ENCODE data around the gene TNFSF4.

TNFSF4 gene

DNA sequence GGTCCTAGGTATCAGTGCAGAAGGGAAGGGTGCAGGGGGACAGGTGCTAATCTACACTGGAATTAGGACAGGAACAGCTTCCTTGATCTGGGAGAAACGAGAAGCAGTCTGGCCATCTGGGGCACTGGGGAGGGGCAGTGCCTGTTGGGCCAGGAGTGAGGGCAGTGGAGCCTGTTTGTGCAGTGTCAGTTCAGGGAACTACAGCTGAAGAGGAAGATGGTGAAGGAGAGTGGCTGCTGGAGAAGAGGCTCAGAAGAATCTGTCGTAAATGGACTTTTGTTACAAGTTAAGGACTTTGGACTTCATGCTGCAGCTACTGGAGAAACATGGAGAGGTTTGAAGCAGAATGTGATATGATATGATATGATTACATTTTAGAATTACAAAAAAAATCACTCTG is 3.2 kb upstream of the TNFSF4 start:
- no peak for DNase-seq

DNA sequence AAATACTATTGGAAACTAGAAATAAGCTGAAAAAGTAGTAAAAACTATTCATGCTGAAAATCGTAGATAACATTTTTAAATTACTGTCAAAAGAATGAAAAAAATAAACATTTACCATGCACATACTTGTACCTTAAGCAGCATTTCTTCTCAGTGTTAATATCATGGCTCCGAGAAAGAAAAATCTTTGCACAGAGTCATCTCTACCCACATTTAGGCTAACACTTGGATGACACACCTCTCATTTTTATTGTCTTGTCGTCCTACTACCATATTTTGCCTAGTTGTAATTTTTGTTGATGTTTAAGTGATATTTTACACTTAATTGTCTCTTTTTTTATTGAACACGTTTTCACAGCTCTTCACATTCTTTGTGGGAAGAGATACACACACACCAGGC is 1.7 kb upstream of the TNFSF4 start:
- no peak for DNase-seq

DNA sequence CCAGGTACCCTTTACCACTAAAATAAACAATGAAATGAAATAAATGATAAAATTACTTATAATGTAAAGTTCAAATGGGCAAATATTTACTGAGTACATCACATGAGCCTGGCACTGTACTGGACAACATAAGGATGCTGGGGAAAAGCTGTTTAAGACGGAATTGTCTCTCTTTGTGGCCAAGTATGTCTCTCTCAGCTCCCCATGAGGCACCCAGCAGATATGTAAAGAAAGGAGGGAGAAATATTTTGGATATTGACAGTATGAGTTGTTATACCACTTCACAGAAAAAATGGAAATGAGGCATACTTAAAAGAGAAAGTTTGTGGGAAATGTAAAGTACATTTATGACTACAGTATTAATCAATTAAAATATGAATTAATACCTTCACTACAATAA is 1.0 kb upstream of the TNFSF4 start:
- no peak for DNase-seq

DNA sequence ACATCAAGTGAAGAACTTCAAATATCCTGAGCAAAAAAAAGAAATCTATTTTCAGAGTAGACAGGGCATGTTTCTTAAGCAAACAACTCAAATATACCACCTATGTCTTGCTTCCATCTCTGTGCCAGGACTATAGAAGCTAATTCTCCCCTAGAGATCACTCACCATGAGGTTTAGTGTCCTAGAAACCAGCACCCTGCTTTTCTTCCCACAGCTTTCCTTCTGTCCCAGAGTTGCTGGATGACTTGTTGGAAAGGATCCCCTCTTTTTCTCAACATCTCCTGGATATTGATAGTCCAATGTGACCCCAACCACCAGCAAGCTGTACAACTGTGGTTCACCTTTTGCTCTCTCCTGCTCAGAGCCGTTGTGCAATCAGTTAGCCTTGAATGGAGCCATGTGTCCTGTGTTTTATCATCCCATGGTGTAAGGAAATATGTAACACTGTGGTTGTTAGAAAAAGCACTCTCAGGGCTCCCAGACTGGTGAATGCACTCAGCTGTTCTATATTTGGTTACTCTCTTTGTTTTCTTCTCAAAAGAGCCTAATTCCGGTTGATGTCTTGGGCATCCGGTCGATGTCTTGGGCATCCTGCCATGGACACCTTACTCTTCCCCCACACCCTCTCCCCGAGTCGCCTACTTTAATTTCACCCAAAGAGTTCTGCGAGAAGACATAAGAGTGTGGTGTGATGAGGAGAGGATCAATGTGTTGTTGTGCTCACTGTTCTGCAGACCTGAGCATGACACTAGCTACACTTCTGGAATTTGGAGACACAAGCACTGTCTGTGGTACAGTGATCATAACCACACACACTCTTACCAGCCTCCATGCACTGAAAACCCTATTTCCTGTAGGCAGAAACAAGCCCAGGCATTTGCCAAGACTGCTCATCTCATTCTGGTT is 1.7 kb downstream of the TNFSF4 start:
- no peak for DNase-seq

DNA sequence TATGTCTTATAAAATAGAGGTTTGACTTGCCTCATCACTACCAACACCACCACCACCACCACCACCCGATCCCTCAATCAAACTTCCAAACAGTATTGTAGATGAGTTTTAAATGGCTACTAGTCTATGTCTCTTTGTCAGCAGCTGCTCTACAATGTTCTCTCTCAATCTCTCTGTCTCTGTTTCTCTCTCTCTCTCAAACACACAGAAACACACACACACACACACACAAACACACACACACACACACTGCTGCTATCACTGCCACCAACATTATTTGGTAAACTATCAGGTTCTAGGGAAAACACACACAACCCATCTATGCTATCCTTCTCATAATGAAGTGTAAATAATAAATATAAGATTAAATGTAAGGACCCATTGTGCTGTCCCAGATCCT is 2.4 kb downstream of the TNFSF4 start:
- no peak for DNase-seq

DNA sequence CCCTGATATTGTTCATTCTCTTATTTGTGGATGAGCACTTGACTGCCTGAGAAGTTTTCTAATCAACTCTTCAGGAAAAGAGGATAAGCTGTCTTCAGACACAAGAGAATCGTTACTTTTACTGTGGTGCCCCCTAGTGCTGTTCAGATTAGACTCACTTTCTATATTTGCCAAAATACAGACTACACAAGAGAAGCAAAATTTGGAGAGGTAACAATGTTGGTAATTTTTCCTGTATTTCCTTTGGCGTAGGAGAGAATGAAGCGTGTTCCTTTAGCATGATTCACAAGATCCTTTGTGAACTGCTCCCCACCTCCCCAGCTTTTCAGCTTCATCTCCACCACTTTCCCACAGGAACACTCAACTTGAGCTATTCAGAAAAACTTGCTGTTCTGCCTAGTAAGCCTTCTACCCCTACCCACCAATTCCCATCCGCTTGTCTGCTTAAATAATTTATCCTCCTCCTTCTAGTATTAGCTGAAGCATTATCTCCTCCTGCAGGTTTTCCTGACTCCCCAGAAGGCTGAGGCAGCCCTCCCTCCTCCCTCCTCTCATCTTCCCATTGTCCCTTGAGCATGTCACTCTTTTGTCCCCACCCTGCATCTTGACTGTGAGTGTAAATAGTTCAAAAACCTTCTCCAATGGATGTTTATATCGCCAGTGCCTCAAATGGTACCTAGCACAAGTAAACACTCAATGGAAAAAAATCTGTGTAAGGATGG is 4.5 kb downstream of the TNFSF4 start:
- no peak for DNase-seq

DNA sequence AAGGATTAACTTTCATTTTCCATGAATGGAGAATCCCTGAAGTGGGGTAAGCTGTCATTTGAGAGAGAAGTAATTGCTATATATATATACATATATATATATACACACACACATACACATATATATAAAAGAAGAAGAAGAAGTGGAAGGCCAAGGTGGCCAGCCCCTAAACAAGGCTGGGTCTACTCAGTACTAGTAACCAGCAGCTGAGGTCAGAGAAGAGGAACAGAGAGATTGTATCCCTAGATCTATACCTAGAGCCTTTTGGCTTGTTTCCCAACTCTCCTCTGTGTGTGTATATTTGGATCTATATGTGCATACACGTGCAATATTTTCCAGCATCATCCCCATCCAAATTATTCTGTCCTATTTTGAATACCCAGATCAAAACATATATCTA is 5.2 kb downstream of the TNFSF4 start:
- DNase-seq = no peak

DNA sequence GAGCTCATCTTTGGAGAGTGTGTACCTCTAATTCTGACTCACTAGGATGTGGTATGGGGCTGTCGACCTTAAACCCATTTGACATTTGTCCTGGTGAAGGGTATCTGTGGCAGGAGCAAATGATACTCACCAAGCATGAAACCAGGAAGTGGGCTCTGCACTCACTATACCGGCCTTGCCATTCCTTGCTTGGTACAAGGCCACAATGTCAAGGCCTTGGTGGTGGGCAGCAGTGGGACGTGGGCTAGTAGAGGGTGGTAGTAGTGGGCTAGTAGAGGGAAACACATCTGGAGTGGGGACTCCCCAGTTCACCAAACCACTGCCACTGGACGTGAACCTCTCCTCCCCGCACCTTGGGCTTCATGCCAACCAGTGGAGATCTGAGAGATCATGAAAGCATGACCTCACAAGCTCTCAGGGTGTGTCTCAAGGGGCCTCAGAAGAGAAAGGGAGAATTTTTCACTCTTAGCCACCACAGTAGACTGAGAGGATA is 11.5 kb downstream of the TNFSF4 start:
- DNase-seq = no peak

DNA sequence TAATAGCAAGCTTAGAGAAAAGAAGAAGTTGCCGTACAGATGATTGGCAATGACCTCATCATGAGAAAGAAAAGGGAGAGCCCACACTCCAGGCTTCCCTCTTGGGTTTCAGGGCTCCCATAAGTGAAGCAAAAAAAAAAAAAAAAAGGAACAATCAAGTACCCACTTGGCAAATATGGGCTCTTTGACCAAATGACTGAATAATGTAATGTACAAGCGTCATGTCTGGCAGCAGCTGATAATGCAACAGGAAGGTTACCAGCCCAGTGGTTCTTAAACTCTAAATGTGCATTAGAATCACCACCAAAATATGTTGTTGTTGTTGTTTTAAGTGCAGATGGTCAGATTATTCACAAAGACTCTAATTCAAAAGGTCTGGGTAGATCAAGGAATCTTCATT is 13.5 kb downstream of the TNFSF4 start:
- no peak for DNase-seq

DNA sequence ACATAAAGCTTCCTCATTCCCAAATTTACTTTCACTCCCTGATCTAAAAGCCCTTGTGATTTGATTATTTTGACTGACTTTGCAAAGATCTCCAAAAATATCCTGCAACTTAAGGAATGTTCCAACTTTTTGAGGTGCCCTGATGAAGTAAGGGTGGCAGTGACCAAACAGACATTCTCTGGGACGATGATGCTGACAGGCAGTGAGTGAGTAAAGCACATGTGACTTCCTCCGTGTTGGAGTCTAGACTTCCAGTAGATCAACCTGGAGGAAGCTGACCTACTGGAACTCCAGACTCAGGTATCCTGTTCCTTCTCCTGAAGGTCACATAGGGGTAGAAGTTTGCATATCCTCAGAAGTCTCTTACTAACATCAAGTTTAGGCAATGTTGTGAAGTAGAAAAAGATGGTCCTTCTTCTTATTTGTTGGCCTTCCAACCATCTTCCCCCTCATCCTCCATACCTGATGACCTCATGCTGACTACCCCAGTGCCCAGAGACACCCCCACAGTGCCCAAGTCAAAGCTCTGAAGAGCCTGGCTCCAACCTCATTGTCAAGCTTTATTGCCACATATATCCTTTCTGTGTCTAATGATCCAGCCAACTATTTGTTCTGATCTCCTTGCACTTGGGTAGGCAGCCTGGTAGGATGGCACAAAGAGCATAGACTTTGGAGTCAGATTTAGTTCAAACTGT is 16.0 kb downstream of the TNFSF4 start:
- DNase-seq = no peak

DNA sequence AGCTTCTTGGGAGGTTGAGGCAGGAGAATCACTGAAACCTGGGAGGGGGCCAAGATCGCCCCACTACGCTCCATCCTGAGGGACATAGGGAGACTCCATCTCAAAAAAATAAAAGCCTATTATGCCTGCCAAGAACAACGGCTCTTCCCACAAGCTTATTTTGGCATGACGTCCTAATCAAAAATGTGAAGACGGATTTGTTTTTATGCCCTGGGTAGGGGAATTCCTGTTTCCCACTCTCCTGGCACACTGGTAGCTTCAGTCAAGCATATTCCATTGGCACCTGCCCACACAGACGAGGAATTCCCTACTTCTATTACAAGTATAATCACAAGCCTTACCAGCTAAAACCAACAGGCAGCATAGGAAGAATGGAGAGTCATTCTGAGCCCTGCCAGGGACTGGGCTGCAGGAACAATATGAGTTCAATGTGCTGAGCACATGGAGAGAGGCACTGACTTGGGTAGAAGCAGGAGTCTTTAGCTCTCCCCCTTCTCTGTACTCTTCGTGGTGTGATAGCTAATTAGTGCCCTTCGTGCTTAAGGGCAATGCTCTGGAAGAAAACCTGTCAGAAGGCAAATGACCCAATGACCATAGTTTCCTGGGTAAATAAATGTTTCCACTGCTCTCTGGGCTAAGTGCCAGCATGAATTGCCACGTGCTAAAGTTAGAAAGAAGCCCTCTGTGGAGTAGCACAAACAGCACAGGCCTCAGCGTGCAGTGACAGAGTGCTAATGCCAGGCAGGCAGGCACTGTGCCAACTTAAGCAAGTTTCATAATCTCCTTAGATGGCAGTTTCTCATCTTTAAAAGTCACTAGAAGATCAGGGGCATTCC is 16.8 kb downstream of the TNFSF4 start:
- no peak for DNase-seq

DNA sequence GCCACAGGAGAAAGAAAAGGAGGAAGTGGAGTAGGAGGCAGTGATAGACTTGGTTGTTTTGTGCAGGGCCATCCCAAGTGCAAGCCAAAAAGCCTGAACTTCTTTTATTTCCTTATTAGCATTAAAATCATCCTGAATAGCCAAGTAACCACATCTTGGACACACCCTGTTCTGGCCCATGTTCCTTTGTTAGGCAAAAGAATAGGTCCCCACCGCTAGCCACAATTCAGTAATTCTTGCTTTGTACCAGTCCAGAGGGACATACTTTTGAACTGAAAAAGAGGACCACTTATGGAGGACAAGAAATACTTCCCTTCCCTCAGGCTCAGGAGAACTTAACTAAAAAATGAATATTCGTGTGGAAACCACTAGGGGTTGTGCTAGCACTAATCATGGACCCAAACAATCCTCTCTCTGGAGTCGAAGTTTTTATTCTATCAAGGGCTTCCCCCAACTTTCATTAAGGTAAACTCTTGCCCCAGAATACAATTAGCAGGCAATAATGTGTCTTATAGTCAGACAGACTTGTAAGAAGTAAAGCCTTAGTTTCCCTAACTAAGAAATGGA is 19.4 kb downstream of the TNFSF4 start:
- no peak for DNase-seq

DNA sequence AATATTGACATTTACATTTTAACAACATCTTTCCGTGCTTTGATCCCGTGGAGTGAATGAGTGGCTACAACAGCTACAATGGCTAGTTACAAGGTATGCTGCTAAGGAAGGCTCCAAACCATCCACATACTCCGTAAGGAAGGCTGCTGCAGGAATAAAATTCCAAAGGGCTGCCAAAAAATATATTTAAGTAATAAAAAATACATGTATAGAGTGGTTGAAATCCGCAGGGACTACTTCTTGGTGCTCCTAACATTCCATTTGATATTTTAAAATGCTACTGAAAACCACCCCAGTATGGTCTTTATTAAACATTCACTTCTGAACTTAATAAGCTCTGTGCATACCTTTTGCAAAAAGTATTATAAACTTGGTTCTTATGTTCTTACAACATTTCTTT is 25.3 kb downstream of the TNFSF4 start:
- no peak for DNase-seq

DNA sequence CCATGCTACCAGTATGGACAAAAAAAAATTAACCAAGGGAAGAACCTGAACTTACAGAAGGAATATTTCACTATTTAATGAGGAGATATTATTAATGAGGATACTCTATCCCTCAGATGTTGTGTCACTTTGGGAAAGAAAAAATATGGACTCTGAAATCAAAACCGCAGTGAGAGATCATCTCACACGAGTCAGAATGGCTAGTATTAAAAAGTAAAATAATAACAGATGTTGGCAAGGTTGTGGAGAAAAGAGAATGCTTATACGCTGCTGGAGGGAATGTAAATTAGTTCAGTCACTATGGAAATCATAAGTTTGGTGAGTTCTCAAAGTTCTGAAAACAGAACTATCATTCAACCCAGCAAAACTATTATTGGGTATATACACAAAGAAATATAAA is 30.9 kb downstream of the TNFSF4 start:
- DNase-seq = no peak

DNA sequence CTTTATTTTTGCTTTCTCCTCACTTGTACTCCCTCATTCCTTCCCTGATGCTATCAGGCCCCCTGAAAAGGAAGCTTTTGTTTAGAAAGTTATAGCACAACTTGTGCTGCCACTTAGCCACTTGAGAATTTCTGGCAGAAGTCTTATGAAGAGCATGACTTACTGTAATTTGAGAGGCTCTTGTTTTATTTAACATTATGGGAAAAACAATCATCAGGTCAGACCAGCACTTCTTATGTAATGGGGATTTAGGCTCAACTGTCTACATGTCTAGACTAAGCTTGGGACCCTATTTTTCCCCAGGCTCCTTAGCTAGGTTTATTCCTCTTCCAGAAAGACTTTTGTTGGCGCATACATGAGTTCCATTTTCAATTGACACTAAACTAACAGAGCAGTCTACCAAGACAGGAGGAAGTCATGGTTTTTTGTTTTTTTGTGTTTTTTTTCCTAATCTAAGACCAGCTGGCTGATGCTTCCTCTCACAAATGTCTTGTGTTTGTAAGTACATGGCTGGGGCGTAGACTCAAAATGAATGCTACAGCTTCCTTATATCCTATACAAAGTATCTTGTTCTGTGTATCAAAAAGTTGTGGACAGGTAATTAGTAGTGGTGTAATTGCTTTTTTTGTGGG is 31.5 kb downstream of the TNFSF4 start:
- DNase-seq = no peak

DNA sequence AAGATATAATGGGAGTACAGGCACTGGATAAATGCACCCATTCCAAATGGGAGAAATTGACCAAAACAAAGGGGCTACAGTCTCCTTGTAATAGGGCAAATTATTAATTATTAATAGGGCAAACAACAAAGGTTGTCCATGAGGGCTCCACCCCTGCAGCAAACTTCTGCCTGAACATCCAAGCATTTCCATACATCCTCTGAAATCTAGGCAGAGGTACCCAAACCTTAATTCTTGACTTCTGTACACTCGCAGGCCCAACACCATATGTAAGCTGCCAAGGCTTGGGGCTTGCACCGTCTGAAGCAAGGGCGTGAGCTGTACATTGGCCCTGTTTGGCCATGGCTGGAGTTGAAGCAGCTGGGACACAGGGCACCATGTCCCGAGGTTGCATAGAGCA is 33.7 kb downstream of the TNFSF4 start:
- DNase-seq = no peak

DNA sequence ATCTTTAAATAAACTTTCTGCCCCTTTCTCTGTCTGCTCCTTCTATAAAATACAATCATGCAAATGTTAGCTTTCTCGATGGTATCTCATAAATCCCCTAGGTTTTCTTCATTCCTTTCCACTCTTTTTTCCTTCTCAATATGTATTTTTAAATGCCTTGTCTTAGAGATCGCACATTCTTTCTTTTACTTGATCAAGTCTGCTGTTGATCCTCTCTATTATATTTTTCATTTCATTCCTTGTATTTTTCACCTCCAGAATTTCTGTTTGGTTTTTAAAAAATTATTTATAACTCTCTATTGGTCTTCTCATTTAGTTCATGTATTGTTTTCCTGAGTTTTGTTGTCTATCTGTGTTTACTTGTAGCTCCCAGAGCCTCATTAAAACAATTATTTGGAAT is 36.0 kb downstream of the TNFSF4 start:
- no peak for DNase-seq

DNA sequence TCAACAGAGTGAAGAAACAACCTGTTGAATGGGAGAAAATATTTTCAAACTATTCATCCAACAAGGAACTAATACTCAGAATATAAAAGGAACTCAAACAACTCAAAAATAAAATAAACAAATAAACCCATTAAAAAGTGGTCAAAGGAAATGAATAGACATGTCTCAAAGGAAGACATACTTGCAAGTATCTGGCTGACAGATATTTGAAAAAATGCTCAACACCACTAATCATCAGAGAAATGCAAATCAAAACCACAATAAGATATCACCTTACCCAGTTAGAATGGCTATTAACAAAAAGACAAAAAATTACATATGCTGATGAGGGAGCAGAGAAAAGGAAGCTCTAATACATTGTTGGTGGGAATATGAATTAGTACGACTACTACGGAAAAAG is 38.2 kb downstream of the TNFSF4 start:
- no peak for DNase-seq

DNA sequence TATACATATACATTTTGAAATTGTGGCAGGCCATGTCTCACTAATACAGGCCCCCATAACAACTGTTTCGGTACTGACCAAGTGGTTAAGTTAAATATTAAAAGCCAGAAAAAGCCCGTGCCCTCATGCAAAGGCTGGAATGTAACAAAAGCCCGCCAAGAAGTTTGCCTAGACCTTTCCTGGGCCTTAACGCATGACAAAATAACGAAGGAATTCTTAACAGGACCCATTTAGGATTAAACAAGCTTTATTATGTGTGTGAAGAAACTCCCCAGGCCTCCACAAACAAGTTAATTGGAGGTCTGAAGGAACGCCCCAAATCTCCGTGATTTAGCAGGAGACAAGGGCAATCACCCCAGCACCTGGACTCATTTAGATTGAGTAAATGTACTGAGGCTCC is 42.4 kb downstream of the TNFSF4 start:
- no peak for DNase-seq

DNA sequence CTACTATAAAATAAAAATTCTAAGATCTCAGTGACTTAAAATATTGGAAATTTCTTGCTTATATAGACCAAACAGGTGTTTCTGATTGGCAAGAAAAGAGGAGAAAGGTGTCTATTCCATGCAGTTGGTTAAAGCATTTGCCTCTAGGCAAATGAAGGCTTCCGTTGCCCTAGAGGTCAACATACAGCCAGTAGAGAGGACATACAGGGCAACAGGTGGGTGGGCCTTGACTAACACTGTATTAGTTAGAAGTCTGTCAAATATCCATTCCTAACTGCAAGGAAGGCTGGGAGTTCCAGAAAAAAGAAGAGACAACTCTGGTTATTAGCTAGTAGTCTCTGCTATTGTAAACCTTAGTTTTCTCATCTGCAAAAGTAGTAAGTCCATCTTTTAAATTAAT is 43.0 kb downstream of the TNFSF4 start:
- no peak for DNase-seq

DNA sequence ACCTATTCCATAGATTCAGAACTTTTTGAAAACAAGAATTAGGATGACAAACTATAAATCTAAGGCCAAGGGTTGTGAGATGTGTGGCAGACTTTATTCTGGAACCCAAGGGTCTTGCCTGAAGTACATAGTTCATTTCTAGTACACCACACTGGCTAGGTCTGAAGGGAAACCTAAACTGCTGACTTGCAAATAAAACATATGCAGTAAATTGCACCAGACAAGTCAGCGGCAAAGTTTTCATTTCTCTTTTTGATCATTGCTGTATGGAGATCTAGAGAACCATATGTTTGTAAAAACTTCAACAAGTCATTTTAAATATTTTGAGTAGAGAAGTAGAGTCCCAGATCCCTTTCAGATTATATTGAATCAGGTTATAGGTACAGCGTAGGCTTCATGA is 43.9 kb downstream of the TNFSF4 start:
- DNase-seq = no peak

DNA sequence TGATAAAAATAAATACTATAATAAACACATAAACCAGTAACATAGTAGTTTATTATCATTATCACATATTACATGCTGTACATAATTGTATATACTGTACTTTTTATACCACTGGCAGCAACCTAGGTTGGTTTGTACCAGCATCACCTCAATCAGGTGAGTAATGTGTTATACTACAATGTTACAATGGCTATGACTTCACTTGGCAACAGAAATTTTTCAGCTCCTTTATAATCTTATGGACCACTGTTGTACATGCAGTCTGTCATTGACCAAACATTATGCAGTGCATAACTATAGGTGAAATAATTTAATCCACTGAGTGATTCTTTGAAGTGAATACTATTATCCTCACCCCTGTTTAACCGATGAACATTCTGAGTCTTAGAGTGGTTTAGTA is 44.5 kb downstream of the TNFSF4 start:
- no peak for DNase-seq
